SK-N-MC (cell line): Measurements from ENCODE around the gene CLDN22.

ENCODE experiments used
- EZH2 ChIP-seq: fragments of 200-600 bp; sonication (generic); IDR thresholded peaks from one replicate; pipeline ENCODE4 v1.6.1; 2017; ENCODE audit warnings: antibody characterized with exemption
- FOXP2 ChIP-seq: optimal IDR thresholded peaks from 2 replicates; pipeline ENCODE3; 2011; ENCODE audit warnings: mild to moderate bottlenecking, moderate library complexity; ENCODE audit not compliant: insufficient read depth; ENCODE audit errors: extremely low read length, control extremely low read depth
- POLR2AphosphoS5 ChIP-seq: IDR thresholded peaks from 2 replicates; pipeline ENCODE4 v1.6.1; 2012; ENCODE audit warnings: mild to moderate bottlenecking, low read depth, low read length, borderline replicate concordance

- no peak for TF ChIP-seq EZH2
- TF ChIP-seq POLR2AphosphoS5, result no peak
- TF ChIP-seq FOXP2, result no peak
Observed at GRCh38 chr4:183329244-183329643, 9.2 kb upstream of the CLDN22 start.
